Kidney (tissue), 14 donors: ENCODE results near the gene EAF1. TPM values are rescaled to one million over a fixed set of nuclear protein-coding genes. Genes with fewer than 3 reads are reported as not detected.

ENCODE experiments used
- DNase-seq, 5 donors: peaks; one replicate each; pipeline ENCODE4 v3.0.0-alpha.2; 2013 to 2020
- FAIRE-seq: peaks from 2 replicates; lab custom pipeline; 2012; peaks lifted over from hg19 to GRCh38; lab: Jason Lieb, UNC
- H3K27ac ChIP-seq, 2 donors: one replicate each; pipeline ENCODE4 v1.7.0; 2013; ENCODE audit warnings: low read depth in 2 of 2, low read length in 2 of 2, inconsistent platforms in 1 of 2
- H3K27me3 ChIP-seq: one replicate; pipeline ENCODE4 v1.7.1; 2013; ENCODE audit warnings: low read length, inconsistent platforms; ENCODE audit not compliant: control insufficient read depth, insufficient read depth
- H3K36me3 ChIP-seq, 3 donors: one replicate each; pipeline versions ENCODE4 v1.7.0 to v1.7.1; 2013; ENCODE audit warnings: low read length in 3 of 3, control low read depth in 1 of 3, inconsistent platforms in 1 of 3; ENCODE audit not compliant: insufficient read depth in 3 of 3, control insufficient read depth in 2 of 3
- H3K4me1 ChIP-seq, 3 donors: one replicate each; pipeline versions ENCODE4 v1.7.0 to v1.7.1; 2013; ENCODE audit warnings: low read length in 3 of 3, inconsistent platforms in 1 of 3, low read depth in 1 of 3; ENCODE audit not compliant: control insufficient read depth in 2 of 3, insufficient read depth in 2 of 3
- H3K4me3 ChIP-seq, 3 donors: one replicate each; pipeline versions ENCODE4 v1.7.0 to v1.8.1; 2013; ENCODE audit warnings: low read length in 3 of 3, control low read depth in 1 of 3, inconsistent platforms in 1 of 3
- H3K9ac ChIP-seq, 3 donors: one replicate each; pipeline versions ENCODE4 v1.7.0 to v1.7.1; 2013; ENCODE audit warnings: low read length in 3 of 3, control low read depth in 1 of 3, inconsistent platforms in 1 of 3
- H3K9me3 ChIP-seq, 3 donors: one replicate each; pipeline versions ENCODE4 v1.7.0 to v1.7.1; 2013; ENCODE audit warnings: low read length in 3 of 3, control low read depth in 1 of 3, inconsistent platforms in 1 of 3; ENCODE audit not compliant: control insufficient read depth in 2 of 3, insufficient read depth in 1 of 3
- CTCF ChIP-seq: IDR thresholded peaks from 3 replicates; pipeline ENCODE4 v1.5.1; 2012; ENCODE audit warnings: mild to moderate bottlenecking, moderate library complexity, borderline replicate concordance; ENCODE audit not compliant: insufficient read depth; ENCODE audit errors: extremely low read depth
- intact Hi-C: fragments of 100-400 bp; cut with DNase I; formaldehyde crosslinking; loops from one replicate; pipeline ENCODE4 v1.11.1; 2022
- polyA plus RNA-seq: library from polyadenylated mRNA; stranded (reverse); fragments of 350-450 nt; fragmentation: Illumina TruSeq; extraction: RNeasy Lipid Tissue Mini Kit (QIAGEN cat#74804); gene quantifications from one replicate; pipeline ENCODE4 v1.2.3, GENCODE V29; 2014; ENCODE audit warnings: low read depth, low replicate concordance; ENCODE audit not compliant: insufficient read depth
- total RNA-seq: library from RNA; stranded (reverse); fragmentation: NEBNext Ultra II Directional; extraction: Animal tissue kit (Norgen Biotek cat#: 25700); gene quantifications from one replicate; pipeline ENCODE4 v1.2.1, GENCODE V29; 2021
- donor health status: control.
- donor health status: control.
- donor health status: control.
- donor health status: control.
- donor health status: control.
- donor health status: DM: yes; HTN: yes; CAD: no.
- donor health status: Normal renal cell carcinoma (clear cell type).

Gene EAF1
- total and polyA plus RNA-seq, 2 donors from 2014 or later = 8.3 to 16.1 TPM

DNA sequence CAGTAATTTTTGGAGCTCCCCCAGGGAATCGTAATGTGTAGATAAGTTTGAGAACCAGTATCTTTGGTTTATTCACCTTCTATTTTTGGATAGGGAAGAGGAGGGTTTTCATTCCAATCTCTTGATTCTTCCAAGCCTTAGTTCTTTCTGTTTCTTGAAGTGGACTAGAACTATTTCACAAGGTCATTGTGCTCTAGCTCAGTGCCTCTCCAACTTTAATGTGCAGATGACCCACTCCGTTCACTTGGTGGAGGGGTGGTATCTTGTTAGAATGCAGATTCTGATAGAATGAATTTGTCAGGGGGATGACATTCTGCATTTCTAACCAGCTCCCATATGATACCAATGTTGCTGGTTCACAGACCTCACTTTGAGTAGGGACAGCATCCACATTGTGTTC is 58.6 kb downstream of the EAF1 start:
- Histone ChIP-seq H3K27ac (no peak overlapping the region), H3K4me1 (no peaks in the 10 kb centered on the region), H3K9ac (no peak overlapping the region), H3K9me3 (no peaks in the 10 kb centered on the region), H3K27me3 (no peaks in the 10 kb centered on the region), H3K36me3 (no peaks in the 10 kb centered on the region), H3K4me3 (no peak overlapping the region)
- FAIRE-seq (no peak), DNase-seq (no peak)
- no peak for TF ChIP-seq CTCF
- intact Hi-C loops = no loop called here

- DNase-seq (no peak), FAIRE-seq (no peak)
- Histone ChIP-seq H3K27me3 (no peaks in the 10 kb centered on the region), H3K4me1 (no peaks in the 10 kb centered on the region), H3K4me3 (no peak overlapping the region), H3K36me3 (no peaks in the 10 kb centered on the region), H3K27ac (no peak overlapping the region), H3K9me3 (no peaks in the 10 kb centered on the region), H3K9ac (no peak overlapping the region)
- intact Hi-C loops = no loop called here
- no peak for TF ChIP-seq CTCF
Measured at GRCh38 chr3:15486979-15487378, 59.6 kb downstream of the EAF1 start.

- Histone ChIP-seq H3K27ac (no peak overlapping the region), H3K36me3 (no peaks in the 10 kb centered on the region), H3K9ac (no peak overlapping the region), H3K27me3 (no peaks in the 10 kb centered on the region), H3K4me1 (no peaks in the 10 kb centered on the region), H3K4me3 (no peak overlapping the region), H3K9me3 (no peaks in the 10 kb centered on the region)
- no peak for TF ChIP-seq CTCF
- intact Hi-C loops = no loop called here
- no peak for FAIRE-seq
- no peak for DNase-seq
Measured at GRCh38 chr3:15488002-15488401, 60.6 kb downstream of the EAF1 start.

DNA sequence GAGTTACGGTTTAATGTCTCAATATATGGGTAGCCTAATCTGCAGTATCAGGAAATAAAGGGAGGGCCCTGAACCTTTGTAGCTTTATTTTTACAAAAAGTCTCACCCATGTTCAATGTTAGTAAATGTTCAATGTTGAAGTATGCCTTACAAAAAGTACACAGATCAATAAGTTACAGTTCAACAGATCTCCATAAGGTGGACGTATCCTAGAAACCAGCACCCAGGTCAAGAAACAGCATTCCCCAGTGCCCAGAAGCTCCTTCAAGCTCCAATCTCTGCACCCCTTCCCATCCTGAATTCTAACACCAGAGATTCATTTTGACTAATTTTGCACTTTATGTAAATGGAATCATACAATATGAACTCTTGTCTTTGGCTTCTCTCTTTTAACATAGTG is 62.8 kb downstream of the EAF1 start:
- Histone ChIP-seq H3K36me3 (no peaks in the 10 kb centered on the region), H3K9ac (no peak overlapping the region), H3K27me3 (no peaks in the 10 kb centered on the region), H3K27ac (no peak overlapping the region), H3K9me3 (no peaks in the 10 kb centered on the region), H3K4me1 (no peaks in the 10 kb centered on the region), H3K4me3 (no peak overlapping the region)
- DNase-seq = no peak
- no peak for TF ChIP-seq CTCF
- intact Hi-C loops = no loop called here
- no peak for FAIRE-seq
